ENCODE results near the gene EHMT1.

EHMT1 gene

DNA sequence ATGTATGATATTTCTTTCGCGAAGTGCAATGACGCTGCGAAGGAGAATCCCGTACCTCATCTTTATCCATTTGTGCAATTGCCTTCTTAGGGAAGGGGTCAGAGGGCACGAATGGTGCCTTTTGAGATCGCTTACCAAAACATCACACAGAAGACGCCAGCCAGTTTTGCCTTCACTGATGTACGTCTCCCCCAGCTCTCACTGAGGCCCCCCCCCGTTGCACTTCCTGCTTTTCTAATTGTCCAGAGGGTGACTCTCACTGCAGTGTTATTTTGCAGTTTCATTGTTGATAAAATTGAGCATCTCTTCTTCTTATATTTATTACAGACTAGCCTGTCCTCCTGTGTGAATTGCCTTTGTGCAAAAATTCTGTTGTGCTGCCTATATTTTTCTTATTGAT lies 219.8 kb downstream of the EHMT1 start:
- TF ChIP-seq, protein P1, sequence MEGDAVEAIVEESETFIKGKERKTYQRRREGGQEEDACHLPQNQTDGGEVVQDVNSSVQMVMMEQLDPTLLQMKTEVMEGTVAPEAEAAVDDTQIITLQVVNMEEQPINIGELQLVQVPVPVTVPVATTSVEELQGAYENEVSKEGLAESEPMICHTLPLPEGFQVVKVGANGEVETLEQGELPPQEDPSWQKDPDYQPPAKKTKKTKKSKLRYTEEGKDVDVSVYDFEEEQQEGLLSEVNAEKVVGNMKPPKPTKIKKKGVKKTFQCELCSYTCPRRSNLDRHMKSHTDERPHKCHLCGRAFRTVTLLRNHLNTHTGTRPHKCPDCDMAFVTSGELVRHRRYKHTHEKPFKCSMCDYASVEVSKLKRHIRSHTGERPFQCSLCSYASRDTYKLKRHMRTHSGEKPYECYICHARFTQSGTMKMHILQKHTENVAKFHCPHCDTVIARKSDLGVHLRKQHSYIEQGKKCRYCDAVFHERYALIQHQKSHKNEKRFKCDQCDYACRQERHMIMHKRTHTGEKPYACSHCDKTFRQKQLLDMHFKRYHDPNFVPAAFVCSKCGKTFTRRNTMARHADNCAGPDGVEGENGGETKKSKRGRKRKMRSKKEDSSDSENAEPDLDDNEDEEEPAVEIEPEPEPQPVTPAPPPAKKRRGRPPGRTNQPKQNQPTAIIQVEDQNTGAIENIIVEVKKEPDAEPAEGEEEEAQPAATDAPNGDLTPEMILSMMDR (IDR thresholded peaks at IDR 0.05; ENCODE audit: low read depth, low read length) = no peak

DNA sequence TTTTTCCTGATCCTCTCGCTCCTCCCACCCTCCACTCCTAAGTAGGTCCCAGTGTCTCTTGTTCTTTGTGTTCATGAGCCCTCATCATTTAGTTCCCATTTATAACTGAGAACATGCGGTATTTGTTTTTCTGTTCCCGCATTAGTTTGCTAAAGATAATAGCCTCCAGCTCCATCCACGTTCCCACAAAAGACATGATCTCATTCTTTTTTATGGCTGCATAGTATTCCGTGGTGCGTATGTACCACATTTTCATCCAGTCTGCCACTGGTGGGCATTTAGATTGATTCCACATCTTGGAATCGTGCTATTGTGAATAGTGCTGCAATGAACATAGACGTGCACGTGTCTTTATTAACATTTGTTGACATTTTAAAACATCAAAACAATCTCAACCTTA lies 224.6 kb downstream of the EHMT1 start:
- TF ChIP-seq, protein P1 (IDR thresholded peaks at IDR 0.05; ENCODE audit: low read depth, low read length) = no peak
- no peak overlapping the region for H3K4me3 ChIP-seq (ENCODE audit: low read depth, low read length)

More for the DNA sequence above, 219.8 kb downstream of the EHMT1 start:
- H3K4me3 ChIP-seq (ENCODE audit: low read depth, low read length) = no peak overlapping the region

DNA sequence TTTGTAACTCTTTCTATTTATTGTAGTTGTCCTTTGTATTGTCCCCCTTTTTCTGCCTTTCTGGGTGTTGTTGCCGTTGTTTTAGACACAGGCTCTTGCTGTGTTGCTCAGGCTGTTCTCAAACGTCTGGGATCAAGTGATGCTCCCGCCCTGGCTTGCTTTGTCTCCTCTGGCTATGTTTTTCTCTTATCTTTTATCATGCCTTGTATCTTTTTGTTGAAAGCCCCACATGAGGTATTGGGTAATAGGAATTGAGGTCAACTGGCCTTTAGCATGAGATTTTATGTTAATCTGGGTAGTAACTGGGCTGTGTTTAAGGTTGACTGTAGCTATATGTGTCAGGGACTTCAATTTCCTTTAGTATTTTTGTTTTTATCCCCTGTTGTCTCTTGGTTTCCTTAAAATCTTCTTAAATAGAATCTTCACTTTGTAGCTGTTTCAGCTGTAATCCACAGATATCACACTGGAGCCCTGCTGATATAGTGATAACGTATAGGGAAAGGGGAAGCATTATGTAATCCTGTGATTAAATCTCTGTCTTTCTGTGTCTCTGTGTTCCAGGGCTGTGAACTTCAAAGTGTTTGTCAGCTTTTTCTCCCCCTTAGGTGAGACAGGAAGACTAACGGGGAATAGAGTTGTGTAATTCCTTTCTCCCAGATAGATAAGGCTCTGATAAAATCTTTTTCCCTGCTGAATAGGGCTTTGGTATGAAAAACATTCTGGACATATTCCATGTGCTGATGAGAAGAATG lies 232.9 kb downstream of the EHMT1 start:
- no peak overlapping the region for H3K4me3 ChIP-seq (ENCODE audit: low read depth, low read length)
- TF ChIP-seq, protein P1 (IDR thresholded peaks at IDR 0.05; ENCODE audit: low read depth, low read length) = no peak

DNA sequence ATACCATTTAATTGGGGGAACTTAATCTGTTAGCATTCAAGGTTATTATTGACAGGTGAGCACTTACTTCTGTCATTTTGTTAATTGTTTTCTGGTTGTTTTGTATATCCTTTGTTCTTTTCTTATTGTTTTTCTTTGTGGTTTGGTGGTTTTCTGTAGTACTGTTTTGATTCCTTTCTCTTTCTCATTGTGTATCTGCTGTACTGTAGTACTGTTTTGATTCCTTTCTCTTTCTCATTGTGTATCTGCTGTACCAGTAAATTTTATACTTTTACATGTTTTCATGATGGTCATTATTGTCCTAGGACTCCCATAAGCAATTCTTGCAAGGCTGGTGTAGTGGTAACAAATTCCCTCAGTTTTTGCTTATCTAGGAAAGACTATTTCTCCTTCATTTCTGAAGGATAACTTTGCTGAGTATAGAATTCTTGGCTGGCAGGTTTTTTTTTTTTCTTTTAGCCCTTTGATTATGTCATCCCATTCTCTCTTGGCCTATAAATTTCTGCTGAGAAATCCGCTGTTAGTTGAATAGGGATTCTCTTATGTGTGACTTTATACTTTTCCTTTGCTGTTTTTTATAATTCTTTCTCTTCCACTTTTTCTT lies 234.7 kb downstream of the EHMT1 start:
- no peak overlapping the region for H3K4me3 ChIP-seq (ENCODE audit: low read depth, low read length)
- TF ChIP-seq, protein P1 (IDR thresholded peaks at IDR 0.05; ENCODE audit: low read depth, low read length) = no peak

DNA sequence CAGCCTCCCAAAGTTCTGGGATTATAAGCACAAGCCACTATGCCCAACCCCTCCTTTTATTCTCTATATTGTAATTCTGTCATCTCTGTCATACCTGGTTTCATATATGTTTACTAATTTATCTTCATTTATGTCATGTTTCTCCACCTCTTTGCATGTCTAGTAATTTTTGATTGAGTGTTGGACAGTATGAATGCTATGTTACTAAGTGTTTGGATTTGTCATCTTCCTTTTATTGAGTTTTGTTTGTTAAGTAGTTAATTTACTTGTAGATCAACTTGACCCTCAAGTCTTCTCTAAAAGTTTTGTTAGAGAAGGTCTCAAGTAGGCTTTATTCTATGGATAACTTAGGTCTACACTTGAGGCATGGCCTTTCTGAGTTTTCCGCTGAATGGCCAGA lies 241.6 kb downstream of the EHMT1 start:
- no peak overlapping the region for H3K4me3 ChIP-seq (ENCODE audit: low read depth, low read length)
- TF ChIP-seq, protein P1 (IDR thresholded peaks at IDR 0.05; ENCODE audit: low read depth, low read length) = no peak

DNA sequence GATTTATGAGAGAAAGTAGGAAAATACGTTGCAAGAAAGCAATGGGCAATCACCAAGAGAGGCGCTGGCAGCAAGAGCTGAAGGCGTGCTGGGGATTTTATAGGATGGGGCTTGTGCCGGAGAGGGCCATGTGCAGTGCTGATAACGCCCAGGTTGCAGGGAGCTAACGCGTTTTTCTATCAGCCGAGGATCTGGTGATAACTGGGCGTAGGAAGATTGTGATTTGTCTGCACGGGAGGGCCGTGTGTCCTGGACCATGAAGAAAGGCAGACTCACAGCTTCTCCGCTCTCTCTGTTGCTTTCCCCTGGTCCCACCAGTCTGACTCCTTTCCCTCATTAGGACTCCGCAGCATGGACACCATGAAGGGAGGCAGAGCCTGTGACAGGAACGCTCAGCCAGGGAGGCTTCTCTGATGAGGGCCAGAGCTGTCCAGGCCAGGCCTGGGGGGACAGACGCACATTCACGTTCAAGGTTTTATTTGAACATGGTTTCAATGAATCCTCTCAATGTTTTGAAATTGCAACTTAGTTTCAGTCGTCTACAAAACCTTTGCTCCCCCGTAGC lies 246.9 kb downstream of the EHMT1 start:
- TF ChIP-seq, protein P1 (IDR thresholded peaks at IDR 0.05; ENCODE audit: low read depth, low read length) = no peak
- H3K4me3 ChIP-seq (ENCODE audit: low read depth, low read length) = no peak overlapping the region
